GM18526 (cell line): ENCODE measurements around the gene PRKCZ.

ENCODE experiments used
- POLR2A ChIP-seq: IDR thresholded peaks from 3 replicates; pipeline ENCODE4 v1.6.1; 2011; ENCODE audit not compliant: insufficient read length; ENCODE audit errors: extremely low read depth

PRKCZ gene

DNA sequence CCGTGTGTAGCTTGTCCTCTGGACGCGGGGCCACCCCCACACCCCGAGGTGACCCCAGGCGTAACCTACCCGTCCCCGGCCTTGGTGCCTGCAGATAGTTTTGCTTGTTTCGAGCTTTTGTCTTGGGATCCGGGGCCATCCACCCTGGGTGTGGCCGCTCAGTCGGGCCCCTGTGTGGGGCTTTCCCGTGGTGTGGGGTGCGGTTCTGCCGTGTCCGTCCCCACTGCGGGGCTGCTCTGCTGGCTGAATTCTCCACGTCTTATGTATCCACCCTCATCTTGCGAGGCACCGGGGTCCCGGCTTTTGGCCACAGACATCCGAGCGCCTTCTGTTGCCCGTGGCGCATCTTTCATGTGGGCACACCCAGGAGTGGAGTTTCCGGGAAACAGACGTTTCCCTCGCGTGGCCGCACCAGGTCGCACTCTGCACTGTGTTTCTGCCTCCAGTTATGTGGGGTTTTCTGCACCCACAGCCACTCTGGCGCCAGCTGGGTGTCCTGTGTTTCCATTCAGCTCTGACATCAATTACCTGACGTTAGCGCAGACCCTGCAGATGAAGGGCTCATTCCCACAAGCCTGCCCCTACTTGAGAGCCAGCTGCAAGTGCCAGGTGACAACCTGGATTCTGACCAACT is 64.9 kb downstream of the PRKCZ start:
- TF ChIP-seq POLR2A, result no peak

DNA sequence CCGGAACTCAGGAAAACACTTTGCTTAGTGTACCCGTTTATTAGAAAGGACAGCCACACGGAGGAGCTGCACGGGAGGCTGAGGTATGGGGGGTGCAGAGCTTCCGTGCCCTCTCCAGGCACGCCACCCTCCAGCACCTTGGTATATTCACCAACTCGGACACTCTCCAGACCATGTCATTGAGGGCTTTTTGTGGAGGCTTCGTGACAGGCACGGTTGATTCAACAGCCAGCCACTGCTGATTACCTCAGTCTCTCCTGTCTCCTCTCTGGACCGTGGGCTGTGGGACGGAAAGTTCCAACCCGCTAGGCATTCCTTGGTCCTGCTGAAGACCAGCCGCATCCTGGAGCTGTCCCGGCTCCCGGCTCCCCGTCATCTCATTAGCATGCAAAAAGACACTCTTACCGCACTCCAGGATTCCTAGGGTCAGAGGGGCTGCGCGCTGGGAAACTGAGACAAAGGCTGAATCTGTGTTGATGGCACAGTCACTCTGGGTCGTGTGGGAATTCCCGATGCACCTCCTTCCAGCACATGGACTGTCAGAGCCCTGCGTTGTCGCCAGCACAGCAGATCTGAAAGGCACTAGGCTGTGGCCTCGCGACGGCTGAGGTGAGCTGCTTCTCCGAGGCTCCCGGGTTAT is 65.6 kb downstream of the PRKCZ start:
- TF ChIP-seq POLR2A, result no peak

DNA sequence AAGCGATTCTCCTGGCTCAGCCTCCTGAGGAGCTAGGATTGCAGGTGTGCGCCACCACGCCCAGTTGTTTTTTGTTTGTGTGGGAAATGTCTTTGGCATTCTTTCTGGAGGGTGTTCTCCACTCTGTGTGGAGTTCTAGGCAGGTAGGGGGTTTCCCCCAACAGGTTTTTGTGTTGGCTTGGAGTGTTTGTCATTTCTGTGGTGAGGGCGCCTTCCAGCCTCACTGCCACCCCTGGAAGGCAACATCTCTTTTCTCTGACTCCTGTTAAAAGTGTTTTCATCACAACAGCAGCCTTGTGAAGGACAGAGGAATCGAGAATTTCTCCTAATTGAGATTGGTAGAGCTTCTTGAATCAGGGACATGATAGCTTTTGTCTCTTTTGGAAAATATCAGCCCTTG is 69.7 kb downstream of the PRKCZ start:
- no peak for TF ChIP-seq POLR2A

DNA sequence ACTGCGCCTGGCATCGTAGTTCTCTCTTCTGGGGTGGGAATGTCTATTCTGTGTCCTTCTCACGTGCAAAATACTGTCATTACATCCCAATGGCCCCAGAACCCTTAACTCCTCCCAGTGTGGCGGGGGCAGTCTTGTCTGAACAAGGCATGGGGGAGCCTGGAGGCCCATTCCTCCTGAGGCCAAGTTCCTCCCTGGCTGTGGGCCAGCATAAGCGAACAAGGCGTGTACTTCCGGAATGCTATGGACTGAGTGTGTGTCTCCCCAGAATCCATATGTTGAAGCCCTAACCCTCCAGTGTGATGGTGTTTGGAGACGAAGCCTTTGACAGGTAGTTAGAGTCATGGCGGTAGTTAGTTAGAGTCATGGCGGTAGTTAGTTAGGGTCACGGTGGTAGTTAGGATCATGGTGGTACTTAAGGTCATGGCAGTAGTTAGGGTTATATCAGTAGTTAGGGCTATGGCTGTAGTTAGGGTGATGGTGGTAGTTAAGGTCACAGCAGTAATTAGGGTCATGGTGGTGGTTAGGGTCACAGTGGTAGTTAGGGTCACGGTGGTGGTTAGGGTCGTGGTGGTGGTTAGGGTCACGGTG is 71.0 kb downstream of the PRKCZ start:
- TF ChIP-seq POLR2A, result no peak

DNA sequence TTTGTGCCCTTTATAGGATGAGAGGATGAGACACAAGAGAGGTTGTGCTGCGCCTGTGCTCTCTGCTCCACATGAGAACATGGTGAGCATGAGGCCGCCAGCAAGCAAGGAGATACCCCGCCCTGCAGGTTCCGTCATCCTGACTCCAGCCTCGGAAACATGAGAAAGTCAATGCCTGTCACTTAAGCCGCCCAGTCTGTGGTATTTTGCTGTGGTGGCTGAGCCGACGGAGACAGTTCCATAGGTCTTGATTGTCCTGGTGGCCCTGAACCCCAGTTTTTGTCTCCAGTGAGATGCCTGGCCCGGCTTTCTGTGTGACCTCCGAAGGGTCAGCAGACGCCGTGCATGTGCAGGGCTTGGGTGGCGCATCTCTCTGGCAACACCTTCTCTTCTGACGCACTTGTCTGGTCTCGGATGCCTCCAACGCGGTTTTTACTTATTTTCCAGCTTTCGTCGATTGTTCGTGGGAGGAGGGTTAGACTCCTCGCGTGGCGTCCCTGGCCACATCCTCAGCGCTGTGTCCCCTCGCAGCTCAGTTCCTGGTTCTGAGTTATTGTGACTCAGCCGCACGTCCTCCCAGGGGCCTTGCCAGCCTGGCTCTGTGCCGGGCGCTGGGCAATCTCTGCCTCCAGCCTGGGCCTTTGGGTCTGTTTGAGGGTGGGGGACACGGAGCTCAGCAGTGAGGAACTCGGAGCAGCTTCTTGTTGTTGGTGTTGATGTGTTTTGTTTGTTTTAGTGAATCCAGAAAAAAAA is 74.4 kb downstream of the PRKCZ start:
- no peak for TF ChIP-seq POLR2A

DNA sequence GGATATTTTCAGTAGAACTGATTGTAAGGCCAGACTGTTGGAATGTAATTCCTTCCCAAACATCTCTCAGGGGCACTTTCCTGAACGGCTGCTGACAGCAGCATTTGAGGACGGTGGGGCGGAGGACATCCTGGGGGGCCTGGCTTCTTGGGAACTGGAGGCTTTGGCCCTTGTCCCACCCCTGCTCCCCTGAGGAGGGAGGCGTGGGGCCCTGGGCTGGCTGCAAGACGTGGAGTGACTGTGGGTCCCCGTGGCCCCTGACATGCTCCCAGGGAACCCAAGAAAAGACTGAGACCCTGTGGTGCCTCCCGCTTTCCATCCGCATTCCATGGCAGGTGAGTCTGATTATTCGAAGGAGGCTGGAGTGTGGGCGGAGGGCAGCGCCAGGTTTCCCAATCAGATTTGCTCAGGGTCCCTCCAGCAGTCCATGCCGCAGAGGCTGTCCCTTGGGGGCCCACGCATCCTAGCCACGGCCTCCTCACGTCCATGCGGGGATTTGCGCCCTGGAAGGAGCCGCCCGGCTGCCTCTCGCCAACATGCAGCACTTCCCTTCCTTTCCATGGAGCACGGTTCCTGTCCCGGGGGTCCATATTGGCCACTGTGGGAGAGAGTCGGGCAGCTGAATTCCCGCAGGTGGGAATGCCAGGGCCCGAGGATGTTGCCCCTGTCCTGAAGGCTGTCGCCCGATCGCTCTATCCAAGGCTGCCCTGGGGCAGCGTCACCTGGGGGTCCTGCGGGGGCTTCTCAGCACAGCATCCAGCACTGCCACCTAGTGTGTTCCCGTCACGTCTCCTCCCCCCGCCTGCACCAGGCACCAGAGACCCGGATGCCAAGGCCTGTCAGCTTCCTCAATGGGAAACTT is 75.4 kb downstream of the PRKCZ start:
- no peak for TF ChIP-seq POLR2A

DNA sequence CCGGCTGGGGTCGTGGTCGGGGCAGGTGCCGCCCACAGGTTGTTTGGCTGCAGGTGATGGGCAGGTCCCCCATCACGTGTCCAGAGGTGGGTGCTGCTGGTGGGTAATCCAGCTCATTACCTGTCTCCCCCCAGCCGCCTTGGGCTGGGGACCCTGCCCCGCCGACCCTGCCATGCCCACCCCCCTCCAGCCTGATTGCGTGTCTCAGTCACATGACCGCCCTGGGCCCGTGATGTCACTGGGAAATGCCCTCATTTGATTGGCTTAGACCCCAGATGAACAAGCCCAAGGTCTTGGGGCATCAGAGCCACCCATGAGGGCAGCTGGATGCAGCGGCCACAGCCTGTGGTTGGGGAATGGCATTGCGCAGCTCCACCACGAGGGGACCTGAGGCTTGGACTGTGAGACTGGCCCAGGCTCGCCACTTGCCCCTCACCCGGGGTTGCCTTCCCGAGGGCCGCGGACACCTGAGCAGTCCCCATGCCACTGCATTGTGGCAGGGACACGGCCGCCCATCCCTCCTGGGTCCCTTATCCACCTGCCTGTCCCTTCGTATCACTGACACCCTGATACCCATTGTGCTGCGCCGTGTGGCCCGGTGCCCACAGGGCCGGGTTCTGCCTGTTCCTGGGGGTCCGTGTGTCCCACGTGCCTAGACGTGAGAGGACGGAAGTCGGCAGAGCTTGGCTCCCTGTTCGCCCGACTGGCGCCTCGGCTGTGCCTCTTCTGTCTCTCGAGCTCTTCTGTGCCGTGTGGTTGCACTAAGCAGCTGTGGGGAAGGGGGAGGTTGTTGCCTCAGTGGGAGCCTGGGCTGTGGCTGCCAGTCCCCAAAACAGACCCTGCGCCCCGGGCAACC is 76.3 kb downstream of the PRKCZ start:
- TF ChIP-seq POLR2A, result no peak

DNA sequence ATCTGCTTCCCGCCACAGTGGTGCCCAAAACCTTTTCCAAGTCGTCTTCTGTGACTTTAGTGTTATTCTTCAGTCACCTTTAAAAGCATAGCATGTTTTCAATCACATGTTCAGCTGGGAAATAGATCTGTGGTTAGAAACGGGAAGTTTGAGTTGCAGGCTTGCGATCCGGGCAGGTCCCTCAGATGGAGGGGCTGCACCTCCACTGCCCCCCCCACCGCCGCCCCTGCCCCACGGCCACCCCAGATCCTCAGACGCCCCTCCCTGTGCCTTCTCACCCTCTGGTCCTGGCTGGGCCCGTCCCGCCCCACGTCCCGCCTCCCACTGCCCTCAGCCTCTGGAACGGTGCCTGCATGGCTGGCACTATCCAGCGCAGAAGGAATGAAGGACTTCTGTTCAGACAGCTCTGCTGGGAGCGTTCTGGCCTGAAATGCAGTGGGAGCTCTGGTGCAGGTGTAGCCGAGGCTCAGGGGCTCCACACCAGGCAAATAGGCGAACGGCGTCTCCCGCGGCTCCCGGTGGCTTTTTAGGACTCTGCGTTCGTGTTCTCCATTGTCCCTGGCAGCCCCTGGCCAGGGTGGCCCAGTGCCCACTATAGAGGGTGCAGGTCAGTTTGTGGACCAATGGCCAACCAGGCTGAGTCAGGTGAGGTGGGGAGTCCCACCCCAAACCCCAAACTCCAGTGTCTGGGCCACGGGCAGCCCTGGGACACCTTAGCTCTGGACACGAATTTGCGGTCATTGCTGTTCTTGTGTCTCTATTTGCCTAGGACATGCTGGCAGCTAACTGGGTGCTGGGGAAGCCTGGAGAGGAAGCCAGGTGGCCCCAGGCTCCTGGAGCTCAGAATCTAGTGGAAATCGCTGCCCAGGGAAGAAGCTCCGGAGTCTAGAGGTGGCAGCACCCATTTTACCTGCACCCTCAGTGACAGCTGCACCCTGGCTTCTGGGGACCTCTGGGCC is 77.3 kb downstream of the PRKCZ start:
- TF ChIP-seq POLR2A, result no peak

DNA sequence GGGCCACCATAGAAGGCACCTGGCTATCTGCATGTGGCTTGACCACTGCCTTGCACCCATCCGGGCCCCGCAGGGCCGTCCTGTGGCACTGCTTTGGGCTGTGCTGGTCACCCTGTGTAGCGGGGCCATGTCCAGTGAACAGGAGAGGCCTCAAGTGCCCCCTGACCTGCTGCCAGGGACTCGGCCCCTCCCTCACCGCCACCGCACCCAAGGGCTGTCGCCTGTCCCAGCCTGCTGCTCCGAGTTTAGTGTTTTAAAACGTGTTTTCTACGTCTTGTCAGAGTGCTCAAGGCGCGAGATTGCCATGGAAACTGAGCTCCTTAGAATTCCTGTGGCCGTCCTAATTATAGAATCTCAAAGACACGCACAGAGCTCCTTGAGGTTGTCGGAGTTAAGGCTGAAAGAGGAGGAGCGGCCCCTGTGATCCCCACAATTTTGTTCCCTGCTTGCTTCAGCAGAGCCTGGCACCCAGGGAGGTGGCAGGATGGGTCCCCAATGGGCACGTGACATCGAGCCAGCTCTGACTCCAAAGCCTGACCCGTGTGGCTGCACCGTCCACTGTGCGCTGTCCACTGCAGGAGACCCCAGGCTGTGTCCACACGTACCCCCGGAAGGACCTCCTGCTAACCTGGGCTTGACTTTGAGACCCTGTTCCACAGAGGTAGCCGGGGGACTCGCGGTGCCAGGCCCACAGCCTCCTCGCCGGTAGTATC is 78.1 kb downstream of the PRKCZ start:
- no peak for TF ChIP-seq POLR2A

DNA sequence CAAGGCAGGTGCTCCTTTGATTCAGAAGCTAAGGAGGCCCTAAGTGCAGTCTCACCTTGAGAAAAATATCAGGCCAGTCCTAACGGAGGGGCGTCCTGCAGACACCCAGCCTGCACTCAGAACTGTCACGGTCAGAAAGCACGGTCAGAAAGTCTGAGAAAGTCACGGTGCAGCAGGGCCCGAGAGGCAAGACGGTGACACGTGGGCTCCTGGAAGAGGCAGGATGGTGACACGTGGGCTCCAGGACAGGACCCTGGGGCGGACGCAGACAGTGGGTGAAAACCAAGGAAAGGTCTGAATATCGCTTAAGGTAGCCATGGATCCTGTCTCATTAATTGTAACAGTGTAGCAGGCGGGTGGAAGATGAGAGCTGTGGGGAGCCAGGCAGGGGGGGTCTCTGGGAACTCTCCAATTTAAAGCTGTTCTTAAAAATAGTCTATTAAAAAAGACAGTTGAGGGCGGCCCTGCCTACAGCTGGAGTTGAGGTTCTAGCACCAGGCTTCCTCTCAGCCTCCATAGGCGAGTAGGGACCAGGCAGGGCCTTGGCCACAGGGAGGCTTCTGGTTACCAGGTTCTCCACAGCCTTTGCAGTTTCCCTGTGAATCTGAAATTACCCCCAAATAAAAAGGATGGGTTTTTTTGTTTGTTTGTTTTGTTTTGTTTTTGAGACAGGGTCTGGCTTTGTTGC is 79.2 kb downstream of the PRKCZ start:
- no peak for TF ChIP-seq POLR2A

DNA sequence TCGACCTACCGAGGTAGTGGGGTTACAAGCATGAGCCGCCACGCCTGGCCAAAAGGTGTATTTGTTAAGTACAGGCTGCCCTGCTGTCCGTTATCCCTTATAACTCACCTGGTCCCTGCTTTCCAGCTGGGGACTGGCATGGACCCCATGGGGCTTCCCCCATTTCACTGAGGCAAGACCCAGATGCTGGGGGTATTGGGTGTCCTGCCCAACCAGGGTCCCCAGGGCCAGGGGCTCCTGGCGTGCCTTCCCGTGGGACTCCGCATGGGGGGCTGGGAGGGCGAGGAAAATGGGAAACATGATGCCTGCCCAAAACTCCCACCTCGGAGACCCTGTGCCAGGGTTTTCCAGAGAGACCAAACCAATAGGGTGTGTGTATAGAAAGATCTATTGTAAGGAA is 79.9 kb downstream of the PRKCZ start:
- no peak for TF ChIP-seq POLR2A

DNA sequence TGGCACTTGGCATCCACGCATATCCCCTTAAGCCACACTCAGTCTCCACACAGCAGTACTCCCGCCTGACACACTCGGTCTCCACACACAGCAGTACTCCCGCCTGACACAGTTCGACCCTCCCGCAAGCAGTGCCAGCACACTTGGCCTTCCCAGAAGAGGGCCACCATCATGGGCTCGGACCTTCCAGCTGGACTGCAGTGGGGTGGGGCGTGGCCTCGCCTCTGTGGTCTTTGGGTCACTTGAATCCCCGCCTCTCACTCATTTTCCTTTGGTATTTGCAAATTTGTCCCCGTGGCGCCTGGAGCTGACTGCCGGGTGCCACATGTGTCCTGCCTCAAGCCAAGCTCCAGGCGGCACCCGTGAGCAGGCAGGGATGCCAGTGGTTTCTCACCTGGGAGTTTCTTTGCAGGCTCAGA is 80.7 kb downstream of the PRKCZ start:
- no peak for TF ChIP-seq POLR2A
